GM21737 (cell line): ENCODE results near the gene TRIM67.
"Not testable (repeated sequence)": the region's sequence is repeated elsewhere in the genome, so short reads cannot be mapped to it uniquely, and the experiment has no call there.

ENCODE experiments used
- ATAC-seq: cut with Tn5 transposase; IDR thresholded peaks from one replicate; pipeline ENCODE4 v1.9.1; 2021; ENCODE audit warnings: mild to moderate bottlenecking, moderate library complexity; ENCODE audit not compliant: unreplicated experiment

The TRIM67 gene

DNA sequence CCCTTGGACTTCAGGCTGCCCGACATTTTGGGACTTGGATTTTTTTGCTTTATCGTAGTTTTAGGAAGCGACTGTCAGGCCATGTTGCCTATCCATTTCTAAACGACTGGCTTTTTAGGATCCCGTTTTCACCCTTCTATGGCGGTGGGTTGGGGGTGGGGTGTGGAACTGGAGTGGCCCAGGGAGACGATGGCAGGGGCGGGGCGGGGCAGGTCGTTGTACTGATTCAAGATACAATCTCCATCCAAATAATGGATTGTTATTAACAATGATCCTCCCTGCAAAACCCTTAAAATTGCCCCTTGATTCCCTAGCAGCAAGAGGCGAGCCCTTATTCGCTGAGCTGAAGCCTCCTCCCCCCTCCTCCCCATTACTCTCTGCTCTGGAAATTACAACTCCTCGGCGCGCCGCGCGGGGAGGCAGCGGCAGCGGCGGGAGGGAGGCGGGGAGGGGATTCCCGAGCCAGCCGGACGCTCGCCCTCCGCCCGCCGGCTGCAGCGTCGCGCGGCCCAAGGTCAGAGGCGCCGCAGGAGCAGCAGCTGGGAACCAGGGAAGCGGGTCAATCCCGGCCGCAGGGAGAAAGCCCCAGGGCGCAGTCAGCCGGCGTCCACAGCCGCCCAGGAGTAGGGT is at the start of gene TRIM67:
Gene TRIM67 (plus strand): TSS at position 392 of the 630 bp plus-strand sequence. CDS start 912 bp downstream, outside the sequence.
- no peak for ATAC-seq

DNA sequence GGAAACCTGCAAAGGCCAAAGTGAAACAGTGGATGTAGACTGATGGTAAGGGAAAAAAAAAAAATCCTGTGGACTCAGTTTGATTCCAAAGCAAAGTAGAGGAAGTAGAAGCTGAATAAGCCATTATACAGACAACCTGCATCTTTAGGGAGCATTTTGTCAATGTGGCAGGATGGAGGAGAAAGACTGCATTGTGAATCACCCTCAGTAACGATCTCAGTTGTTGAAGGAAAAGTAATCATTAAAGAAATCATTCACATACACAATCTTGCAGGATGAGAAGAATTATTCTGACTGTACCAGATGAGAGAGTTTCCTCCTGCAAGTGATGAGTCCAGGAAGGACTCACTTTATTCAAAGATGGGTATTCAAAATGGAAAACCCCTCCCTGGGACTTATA is 45.1 kb upstream of the TRIM67 start:
- no peak for ATAC-seq

DNA sequence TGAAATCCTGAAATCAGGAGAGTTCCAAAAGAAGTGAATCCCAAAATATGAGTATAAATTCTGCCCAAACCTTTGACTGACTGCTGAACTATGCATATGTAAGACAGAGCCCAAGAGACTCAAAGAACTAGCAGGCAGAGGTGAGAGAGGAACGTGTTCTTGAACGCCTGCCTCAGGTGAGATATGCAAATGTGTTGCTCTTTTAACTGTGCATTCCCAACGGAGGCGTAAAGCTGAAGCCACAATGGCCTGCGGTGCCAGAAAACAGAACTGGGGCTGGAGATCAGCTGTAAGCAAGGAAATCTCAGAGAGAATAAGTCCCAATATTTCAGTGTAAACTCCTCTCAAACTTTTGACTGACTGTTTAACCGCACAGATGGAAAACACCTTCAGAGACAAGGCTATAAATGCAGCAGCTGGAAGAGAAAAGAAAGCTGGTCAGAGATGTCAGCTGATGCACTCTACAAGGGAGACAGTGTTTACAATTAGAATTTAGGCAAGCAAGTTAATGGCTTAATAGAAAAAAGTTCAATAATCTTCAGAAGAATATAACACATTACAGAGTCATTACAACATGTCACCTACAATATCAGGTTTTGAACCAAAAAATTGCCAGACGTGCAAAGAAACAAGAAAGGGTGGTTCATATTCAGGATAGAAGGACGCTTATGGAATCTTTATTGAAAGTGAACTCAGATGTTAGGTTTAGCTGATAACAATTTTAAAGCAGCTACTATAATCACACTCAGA is 43.0 kb upstream of the TRIM67 start:
- no peak for ATAC-seq

DNA sequence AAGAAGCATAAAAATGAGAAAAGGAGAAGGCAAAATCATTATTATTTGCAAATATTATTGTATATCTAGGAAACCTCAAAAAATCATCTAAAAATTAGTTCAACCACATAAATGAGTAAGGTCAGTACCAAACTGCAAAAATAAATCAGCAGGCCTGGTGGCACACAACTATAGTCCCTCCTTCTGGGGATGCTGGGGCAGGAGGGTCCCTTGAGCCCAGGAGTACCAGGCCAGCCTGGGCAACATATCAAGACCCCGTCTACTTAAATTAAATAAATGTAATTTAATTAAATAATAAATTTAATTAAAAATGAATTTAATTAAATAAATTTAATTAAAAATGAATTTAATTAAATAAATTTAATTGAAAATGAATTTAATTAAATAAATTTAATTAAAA is 40.3 kb upstream of the TRIM67 start:
- ATAC-seq, result no peak

DNA sequence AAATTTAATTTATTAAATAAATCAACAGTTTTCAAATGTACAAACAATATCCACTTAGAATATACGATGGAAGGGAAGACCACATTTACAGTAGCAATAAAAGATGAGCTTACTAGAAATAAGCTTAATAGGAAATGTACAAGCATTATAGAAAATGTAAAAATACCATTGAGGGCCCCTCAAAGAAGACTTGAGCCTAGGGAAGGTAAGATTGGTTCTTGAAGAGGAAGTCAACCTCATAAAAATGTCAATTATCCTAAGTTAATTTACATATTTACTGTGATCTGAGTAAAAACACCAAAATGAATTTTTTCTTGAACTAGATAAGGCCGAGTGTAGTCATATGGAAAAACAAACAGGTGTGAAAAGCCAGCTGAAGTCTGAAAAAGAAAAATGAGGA is 39.7 kb upstream of the TRIM67 start:
- ATAC-seq, result no peak

DNA sequence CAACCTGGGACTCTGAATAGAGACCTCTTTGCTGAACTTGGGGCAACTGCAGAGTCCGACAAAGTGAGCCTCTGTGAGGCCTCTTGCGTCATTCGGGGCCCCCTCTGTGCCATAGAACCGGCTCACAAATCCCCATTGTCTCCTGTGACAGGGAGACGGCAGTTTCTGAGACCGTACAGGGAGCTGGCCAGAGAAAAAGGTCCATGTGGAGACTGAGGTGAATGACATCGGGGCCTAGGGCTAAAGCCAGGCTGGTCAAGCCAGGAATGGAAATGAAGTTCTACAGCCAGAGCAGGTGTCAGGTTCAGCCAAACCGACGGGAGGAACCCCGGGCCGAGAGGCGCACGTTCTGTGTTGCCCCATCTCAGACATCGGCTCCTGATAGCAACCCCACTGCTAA is 37.1 kb upstream of the TRIM67 start:
- no peak for ATAC-seq

DNA sequence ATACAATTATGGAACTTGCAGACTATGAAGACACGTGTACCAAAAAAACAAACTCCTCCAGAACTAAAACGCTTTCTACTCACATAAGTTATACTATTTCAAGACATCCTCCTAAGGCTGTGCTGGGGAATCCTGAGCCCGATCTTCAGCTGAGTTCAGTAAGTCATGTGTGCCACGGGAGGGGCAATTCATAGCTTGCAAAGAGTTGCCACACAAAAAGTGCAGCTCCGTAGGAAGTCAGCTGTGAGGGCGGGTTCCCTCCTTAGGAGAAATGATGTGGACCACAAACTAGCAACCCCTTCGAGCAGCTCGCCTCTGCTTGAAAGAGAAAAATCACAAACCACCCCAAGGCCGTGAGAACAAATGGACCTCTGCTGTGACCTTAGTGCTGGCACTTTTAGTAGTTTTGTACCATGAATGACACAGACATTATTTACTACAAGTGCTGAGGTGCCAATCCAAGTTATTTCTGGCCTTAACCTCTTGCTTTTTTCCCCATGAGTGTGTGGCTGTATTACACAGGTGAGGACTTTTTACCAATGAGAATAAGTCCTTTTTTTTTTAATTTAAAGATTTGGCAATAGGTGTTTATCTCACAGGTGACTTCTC is 35.8 kb upstream of the TRIM67 start:
- ATAC-seq, result no peak

DNA sequence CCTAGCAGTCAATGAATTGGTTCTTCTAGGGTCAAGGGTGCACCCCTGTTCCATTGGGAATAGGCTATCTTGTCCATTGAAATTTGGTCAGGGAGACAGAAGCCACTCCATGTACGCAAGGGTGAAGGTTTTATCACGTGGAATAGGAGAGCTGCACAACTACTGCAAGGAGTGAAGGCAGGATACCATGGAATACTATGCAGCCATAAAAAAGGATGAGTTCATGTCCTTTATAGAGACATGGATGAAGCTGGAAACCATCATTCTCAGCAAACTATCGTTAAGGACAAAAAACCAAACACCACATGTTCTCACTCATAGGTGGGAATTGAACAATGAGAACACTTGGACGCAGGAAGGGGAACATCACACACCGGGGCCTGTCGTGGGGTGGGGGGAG is 34.8 kb upstream of the TRIM67 start:
- not testable (repeated sequence) for ATAC-seq

DNA sequence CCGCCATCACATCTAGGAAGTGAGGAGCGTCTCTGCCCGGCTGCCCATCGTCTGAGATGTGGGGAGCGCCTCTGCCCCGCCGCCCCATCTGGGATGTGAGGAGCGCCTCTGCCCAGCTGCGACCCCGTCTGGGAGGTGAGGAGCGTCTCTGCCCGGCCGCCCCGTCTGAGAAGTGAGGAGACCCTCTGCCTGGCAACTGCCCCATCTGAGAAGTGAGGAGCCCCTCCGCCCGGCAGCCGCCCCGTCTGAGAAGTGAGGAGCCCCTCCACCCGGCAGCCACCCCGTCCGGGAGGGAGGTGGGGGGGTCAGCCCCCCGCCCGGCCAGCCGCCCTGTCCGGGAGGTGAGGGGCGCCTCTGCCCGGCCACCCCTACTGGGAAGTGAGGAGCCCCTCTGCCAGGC is 33.4 kb upstream of the TRIM67 start:
- ATAC-seq, result not testable (repeated sequence)

DNA sequence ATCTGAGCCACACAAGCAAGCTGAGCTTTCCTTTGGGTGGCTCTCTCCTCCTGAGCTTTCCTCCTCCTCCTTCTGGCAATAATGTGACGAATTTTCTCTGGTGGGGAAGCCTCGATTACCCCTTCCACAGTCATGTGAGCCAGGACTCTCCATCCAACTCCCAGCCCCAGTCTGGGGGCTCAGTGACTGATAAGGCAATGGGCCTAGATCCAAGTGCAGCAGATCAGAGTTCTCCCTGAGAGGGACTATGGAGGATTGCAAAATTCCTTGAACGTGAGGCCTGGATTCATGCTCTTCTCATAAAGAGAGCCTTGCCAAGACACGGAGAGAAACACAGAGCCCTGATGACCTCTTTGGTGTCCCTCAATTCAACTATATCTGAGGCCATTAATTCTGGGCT is 31.3 kb upstream of the TRIM67 start:
- no peak for ATAC-seq

DNA sequence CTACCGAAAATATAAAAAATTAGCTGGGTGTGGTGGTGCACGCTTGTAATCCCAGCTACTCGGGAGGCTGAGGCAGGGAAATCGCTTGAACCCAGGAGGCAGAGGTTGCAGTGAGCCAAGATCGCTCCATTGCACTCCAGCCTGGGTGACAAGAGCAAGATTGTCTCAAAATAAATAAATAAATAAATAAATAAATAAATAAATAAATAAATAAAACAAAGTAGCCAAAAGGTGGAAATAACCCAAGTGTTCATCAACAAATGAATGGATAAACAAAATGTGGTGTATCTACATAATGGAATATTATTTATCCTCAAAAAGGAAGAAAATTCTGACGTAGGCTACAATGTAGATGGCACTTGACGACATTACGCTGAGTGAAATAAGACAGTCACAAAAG is 29.3 kb upstream of the TRIM67 start:
- ATAC-seq, result not testable (repeated sequence)

DNA sequence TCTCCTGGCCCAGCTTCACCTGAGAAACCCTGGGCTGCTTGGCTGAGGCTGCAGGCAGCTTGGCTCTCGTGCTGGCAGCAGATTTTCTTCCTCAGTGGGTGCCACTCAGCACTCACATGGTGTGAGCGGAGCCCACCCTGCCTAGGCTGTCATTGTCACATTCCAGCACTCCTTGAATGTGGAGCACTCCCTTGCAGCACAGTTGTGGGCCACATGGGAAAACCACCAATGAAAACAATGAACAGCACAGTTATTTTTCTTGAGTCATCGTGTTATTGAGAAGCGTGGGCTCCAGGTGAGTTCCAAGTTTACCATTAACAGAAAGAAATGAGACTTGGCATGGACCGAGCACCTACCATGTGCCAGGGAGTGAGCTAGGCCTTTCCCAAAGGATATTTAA is 27.2 kb upstream of the TRIM67 start:
- ATAC-seq, result no peak

DNA sequence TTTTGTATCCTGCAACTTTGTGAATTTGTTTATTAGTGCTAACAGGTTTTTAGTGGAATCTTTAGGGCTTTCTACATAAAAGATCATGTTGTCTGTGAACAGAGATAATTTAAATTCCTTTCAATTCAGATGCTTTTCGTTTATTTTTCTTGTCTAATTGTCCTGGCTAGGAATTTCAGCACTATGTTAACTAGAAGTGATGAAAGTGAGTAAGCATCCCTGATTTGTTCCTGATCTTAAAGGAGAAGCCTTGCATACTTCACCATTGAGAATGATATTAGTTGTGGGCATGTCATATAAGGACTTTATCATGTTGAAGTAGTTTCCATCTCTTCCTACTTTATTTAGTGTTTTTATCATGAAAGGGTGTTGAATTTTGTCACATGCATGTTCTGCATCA is 23.6 kb upstream of the TRIM67 start:
- no peak for ATAC-seq

DNA sequence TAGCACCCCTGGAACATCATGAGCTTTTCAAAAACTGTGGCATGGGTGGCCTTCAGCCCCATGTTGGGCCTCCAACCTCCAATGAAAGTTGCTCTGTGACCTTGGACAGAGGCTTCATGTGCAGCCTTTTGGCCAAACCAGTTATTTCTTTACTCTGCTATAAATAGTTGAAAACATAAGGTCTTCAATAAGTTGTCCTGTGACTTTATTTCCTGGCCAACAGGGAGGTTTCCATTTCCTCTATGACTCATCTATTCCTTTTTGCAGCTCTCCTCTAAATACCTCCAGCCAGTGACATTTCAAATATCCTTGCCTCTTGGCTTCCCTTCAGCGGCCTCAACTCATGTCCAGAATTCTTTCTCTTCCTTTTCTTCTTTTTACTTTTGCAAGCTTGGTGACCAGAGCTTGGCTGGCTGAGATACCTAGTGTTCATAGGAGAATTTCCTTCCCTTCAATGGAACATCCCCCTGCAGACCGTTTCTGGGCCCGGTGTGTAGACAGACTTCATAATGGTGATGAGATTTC is 22.7 kb upstream of the TRIM67 start:
- no peak for ATAC-seq

DNA sequence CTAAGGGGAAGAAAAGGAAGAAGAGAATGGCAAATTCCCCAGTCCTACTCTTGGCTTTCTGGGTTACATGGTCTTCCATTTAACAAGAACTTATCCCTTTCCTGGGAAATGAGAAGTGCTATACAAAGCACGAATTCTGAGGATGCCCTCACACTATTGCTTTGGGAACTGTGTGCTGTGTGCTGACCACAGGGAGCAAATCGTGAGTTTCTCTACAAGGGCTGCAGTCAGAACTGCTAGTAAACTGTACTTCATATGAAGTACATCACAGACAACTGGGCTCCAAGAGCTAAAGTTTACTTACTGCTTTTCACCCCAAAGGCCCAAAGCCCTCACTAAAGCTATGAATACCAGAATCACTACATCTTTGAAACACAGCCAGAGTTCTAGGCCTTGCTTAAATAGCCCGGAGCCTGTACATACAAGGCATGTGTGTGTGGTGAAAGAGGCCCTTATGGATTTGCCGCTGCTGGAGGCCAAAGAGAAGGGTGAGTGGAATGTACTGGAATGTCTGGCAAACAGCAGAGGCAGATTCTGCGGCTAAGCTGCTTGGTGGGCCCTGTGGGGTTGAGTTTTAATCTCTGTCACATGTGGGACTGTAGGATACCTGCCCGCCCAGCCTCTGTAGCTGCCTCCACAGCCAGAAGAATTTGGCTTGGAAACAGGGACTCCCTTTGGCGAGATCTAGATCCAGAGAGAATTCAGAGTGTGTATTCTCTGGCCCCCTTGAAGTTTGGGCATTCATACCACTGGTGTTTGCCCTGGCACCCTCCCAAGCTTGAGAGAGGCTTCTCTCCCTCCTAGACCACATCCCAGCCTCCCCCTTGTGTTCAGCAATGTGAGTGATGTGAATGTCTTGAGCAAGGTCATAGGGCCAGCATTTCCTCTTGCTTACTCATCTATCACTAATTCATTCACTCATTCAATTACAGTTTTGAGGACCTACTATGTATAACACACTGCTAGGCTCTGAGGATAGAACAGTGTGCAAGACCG is 21.9 kb upstream of the TRIM67 start:
- ATAC-seq, result no peak

DNA sequence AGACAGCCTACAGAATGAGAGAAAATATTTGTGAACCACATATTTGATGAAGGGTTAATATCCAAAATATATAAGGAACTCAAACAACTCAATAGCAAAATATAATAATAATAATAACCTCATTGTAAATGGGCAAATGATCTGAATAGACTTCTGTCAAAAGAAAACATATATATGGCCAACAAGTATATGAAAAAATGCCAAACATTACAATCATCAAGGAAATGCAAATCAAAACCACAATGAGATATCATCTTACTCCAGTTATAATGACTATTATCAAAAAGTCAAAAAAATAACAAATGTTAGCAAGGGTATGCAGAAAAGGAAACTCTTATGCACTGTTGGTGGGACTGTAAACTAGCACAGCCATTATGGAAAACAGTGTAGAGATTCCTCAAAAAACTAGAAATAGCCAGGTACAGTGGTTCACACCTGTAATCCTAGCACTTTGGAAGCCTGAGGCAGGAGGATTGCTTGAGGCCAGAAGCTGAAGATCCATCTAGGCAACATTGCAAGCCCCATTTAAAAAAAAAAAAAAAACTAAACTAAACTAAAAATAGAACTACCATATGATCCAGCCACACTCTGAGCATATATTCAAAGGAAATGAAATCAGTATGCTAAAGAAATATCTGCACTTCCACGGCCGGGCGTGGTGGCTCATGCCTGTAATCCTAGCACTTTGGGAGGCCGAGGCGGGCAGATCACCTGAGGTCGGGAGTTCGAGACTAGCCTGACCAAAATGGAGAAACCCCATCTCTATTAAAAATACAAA is 17.3 kb upstream of the TRIM67 start:
- ATAC-seq, result no peak

DNA sequence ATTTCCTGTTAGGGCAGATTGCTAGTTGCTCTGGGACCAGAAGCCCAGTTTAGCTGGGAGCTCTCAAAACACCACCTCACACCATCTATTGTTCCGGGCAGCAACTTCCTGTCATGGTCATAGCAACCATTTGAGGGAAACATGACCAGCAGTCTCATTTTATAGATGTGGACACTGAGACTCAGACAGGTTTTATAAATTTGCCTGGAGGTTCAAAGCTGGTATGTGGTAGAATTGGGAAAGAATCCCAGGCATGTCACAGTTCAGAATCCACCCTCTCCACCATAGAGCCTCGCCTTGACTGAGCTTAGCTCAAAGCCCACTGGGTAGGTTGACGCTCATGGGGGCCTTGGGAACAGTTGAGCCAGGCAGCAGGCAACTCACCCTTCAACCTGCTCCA is 14.0 kb upstream of the TRIM67 start:
- ATAC-seq, result no peak

DNA sequence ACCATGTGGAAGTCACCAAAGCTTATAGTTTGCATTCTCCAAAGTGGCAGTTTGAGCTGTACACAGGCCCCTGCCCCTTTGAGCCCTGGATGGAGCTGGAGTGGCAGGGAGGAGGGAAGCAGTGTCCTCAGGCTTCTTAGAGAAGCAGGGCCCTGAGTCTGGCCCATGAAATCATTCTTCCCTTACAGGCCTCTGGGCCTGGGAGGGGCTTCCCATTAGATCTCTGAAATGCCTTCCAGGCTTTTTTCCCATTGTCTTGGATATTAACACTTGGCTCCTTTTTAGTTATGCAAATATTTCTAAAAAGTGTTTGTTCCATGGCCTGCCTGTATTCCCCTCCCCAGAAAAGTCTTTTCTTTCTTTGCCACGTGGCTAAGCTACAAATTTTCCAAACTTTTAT is 10.0 kb upstream of the TRIM67 start:
- ATAC-seq, result no peak

DNA sequence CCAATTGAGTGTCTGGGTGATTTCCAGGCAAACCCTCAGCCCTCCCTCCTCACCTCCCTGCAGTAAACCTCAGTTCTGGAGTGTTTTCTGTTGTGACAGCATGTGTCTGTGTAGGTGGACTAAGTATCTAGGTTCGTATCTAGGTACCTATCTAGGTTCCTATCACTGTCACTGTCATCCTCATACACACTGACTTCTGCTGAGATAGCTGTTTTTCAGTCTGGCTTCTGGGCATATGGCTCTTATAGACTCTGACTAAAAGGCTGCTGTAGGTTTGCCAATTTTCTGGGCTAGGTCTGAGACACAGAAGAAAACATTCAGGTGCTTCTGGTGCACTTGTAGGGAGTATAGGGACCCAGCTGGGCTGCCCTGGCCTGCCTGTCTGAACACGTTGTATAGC is 8.1 kb upstream of the TRIM67 start:
- no peak for ATAC-seq

DNA sequence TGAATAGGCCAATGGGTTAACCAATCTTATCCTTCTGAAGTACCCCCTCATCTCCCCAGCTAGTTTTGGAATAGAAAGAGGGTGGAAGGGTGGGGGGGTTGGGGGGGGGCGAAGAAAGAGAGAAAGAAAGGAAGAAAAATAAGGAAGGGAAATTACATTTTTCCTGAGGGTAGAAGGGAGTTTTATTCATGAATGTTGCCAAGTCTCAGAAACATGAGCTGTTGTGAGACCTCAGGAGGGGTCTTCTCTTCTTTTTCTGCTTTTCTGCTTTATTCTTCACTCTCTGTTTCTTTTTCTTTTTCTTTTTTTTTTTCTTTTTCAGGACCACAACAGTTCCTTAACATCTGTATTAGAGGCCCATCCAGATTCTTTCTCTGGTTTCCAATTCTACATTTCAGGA is 6.0 kb upstream of the TRIM67 start:
- ATAC-seq, result no peak
